ENCODE results near the gene PRTN3.

The PRTN3 gene

DNA sequence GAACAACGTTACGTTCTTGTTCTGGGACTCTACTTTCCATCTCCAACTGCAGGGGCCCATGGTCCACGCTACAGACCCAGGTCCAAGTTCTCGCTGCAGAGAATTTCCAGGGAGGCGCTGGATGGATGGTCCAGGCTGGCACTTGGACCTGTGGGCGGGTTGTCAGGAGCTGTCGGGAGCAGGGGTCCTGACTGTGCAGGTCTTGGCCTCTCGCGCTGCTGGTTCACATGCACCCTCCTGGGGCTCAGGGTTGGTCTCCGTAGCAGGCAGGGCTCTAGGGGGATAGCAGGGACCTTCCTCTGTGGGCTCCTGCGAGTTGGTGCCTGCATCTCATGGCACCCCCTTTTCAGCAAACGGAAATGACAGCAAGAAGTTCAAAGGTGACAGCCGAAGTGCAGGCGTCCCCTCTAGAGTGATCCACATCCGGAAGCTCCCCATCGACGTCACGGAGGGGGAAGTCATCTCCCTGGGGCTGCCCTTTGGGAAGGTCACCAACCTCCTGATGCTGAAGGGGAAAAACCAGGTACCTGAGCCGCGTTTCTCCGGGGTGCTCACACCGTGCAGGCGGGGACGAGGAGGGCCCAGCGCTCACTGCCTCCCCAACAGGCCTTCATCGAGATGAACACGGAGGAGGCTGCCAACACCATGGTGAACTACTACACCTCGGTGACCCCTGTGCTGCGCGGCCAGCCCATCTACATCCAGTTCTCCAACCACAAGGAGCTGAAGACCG lies 36.9 kb upstream of the PRTN3 start:
- no peak for DNase-seq

- DNase-seq = no peak
Observed at GRCh38 chr19:804419-805165, 36.2 kb upstream of the PRTN3 start.

DNA sequence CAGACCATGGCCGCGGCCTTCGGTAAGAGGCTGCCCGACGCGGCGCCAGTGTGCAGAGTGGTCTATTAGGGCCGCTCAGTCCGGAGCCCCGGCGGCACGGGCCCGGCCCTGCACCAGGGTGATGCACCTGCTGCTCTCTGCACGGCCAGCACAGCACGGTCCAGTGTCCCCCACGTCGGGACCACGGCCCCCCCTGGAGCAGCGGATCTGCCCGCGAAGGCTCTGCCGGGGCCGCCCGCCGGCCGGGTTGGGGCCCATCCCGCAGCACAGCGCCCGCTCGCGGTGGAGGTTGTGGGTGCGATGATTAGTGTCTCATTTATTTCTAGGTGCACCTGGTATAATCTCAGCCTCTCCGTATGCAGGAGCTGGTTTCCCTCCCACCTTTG lies 35.6 kb upstream of the PRTN3 start:
- no peak for DNase-seq

GRCh38 chr19:805600-806550 lies 34.9 kb upstream of the PRTN3 start:
- DNase-seq = no peak

GRCh38 chr19:806815-807421 lies 33.9 kb upstream of the PRTN3 start:
- no peak for DNase-seq

DNA sequence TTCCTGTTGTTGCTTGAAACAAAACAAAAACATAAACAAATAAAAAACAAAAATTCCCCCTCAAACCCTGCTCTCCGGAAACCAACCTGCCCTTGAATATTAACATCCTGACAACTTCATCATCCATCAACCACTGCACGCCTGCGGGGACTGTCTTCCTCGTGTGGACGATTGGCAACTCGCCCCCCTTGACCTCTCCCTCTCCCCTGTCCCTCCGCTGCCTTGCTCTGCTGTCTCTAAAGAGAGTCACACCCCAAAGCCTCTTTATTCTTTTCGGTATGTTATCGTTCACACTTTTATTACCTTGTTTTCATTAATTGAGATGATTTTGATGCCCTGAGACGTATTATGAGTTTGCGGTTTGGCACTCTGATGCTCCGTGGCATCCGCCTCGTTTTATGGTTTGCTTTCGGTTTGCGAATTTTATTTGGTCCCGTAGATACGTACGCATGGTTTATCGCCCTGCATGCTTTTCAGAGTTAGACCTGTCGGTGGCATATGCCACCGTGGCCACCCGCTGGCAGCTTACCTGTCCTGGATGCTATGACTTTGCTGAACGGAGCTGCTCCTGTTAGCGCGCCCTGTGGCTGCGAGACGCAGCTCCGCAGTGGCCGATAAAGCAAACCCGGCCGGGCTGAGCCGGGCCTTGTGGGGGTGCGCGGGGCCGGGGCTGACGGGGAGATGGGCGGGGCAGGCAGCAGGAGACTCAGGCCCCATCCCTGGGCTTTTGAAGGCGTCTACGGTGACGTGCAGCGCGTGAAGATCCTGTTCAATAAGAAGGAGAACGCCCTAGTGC lies 33.0 kb upstream of the PRTN3 start:
- no peak for DNase-seq

GRCh38 chr19:808423-808775 lies 32.4 kb upstream of the PRTN3 start:
- DNase-seq = no peak

DNA sequence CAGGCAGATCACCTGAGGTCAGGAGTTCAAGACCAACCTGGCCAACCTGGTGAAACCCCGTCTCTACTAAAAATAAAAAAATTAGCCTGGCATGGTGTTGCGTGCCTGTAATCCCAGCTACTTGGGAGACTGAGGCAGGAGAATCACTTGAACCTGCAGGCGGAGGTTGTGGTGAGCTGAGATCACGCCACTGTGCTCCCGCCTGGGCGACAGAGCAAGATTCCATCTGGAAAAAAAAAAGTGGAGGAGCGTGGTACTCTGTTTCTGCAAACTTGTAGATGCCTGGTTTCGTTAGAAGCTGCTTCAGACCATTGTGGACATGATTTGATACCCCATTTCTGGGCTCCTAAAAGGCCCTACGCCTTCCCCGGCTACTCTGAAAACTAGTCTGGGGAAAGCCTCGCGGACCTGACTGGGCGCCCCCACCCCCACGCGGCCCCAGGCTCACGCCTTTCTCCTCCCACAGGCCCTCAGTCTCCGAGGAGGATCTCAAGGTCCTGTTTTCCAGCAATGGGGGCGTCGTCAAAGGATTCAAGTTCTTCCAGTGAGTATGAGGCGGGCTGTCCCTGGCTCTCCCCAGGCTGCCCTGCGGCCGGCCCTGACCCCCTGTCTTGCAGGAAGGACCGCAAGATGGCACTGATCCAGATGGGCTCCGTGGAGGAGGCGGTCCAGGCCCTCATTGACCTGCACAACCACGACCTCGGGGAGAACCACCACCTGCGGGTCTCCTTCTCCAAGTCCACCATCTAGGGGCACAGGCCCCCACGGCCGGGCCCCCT lies 30.5 kb upstream of the PRTN3 start:
- no peak for DNase-seq

- DNase-seq = no peak
Observed at GRCh38 chr19:810883-811489, 29.8 kb upstream of the PRTN3 start.

DNA sequence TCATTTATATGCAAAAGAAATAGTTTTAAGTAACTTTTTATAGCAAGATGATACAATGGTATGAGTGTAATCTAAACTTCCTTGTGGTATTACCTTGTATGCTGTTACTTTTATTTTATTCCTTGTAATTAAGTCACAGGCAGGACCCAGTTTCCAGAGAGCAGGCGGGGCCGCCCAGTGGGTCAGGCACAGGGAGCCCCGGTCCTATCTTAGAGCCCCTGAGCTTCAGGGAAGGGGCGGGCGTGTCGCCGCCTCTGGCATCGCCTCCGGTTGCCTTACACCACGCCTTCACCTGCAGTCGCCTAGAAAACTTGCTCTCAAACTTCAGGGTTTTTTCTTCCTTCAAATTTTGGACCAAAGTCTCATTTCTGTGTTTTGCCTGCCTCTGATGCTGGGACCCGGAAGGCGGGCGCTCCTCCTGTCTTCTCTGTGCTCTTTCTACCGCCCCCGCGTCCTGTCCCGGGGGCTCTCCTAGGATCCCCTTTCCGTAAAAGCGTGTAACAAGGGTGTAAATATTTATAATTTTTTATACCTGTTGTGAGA lies 29.2 kb upstream of the PRTN3 start:
- no peak for DNase-seq

- DNase-seq = no peak
Observed at GRCh38 chr19:812049-812746, 28.6 kb upstream of the PRTN3 start.

- DNase-seq = no peak
Observed at GRCh38 chr19:812747-813218, 28.0 kb upstream of the PRTN3 start.

- DNase-seq = no peak
Observed at GRCh38 chr19:813219-814151, 27.3 kb upstream of the PRTN3 start.

DNA sequence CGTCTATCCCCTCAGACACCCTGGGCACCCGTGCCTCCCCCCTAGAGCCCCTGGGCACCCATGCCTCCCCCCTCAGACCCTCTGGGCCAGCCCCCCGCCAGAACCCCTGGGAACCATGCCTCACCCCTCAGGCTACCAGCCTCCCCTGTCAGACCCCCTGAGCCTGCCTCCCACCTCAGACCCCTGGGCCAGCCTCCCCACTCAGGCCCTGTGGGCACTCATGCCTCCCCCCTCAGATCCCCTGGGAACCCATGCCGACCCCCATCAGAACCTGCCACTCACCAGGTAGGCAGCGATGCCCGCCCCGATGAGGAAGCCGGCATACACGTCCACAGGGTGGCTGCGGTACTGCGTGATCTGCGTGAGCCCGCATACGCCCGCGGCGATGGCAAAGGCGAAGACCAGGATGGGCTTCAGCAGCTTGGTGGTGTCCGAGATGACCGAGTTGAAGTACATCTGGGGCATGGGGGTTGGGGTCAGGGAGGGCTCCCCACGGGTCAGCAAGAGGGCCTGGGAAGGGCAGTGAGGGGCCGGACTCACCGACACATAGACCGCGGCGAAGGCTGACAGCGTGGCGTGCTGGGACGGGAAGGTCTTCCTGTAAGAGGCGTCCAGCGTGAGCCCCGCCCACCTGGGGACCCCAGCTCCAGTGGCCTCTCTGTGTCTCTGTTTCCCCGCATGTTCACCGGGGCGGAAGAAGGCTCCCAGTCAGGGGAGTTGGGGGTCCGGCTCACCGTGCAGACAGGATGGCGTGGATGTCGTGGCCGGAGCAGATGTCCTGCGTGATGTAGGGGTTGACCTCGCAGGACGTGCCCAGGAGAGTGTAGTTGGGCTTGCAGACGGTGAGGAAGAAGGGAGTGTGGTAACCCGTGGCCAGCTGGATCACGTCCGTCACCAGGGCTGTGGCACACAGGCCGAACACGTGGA lies 26.4 kb upstream of the PRTN3 start:
- DNase-seq = no peak

- DNase-seq = no peak
Observed at GRCh38 chr19:815079-815774, 25.6 kb upstream of the PRTN3 start.

DNA sequence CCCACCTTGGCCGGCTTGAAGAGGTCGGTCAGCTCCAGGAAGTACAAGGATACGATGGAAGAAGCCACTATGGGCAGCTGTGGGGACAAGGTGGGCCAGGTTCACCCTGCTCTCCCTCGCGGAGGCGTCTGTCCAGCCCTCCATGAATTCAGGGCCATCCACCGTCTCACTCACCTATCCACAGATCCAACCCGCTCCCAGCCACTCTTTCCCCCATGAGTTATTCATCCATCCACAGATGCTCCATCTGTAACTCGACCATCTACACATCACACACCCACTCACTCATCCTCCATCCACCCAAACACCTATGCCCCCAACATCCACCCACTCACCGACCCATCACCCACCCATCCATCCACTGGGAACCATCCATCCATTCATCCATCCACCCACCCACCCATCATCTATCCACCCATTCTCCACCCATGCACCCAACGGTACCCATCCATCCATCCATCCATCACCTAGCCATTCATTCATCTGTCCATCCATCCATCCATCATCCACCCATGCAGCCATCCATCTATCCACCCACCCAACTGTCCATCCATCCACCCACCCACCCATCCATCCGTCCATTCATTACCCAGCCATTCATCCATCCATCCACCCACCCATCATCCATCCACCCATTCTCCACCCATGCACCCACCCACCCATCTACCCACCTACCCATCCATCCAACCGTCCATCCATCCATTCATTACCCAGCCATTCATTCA lies 24.9 kb upstream of the PRTN3 start:
- no peak for DNase-seq
